Liver (tissue), 9 donors: Measurements from ENCODE around the gene HLA-DRA. TPM values are rescaled to one million over a fixed set of nuclear protein-coding genes. Genes with fewer than 3 reads are reported as not detected.
A peak's percentile ranks its signal among the peaks of the same experiment; 100 is the strongest.

ENCODE experiments used
- DNase-seq: peaks from one replicate; pipeline ENCODE4 v3.0.0-alpha.2; 2017; ENCODE audit warnings: low spot score
- H3K27ac ChIP-seq, 2 donors: one replicate each; pipeline ENCODE4 v1.7.0; 2013; ENCODE audit warnings: inconsistent platforms in 2 of 2, low read length in 2 of 2, control low read depth in 1 of 2, low read depth in 1 of 2, mild to moderate bottlenecking in 1 of 2
- H3K27me3 ChIP-seq, 4 donors: one replicate each; pipeline versions ENCODE4 v1.6.1 to v1.7.0; 2013; ENCODE audit warnings: low read length in 3 of 4, inconsistent platforms in 1 of 4, mild to moderate bottlenecking in 1 of 4, moderate library complexity in 1 of 4; ENCODE audit not compliant: control insufficient read depth in 4 of 4, insufficient read depth in 4 of 4
- H3K36me3 ChIP-seq, 4 donors: one replicate each; pipeline versions ENCODE4 v1.6.1 to v1.7.0; 2013; ENCODE audit warnings: low read length in 3 of 4, mild to moderate bottlenecking in 3 of 4, low read depth in 1 of 4, moderate library complexity in 1 of 4; ENCODE audit not compliant: control insufficient read depth in 4 of 4, insufficient read depth in 3 of 4
- H3K4me1 ChIP-seq, 4 donors: one replicate each; pipeline versions ENCODE4 v1.6.1 to v1.7.0; 2013; ENCODE audit warnings: low read length in 3 of 4, mild to moderate bottlenecking in 3 of 4, moderate library complexity in 1 of 4; ENCODE audit not compliant: control insufficient read depth in 4 of 4, insufficient read depth in 4 of 4
- H3K4me3 ChIP-seq, 3 donors: one replicate each; pipeline versions ENCODE4 v1.6.1 to v1.7.0; 2013; ENCODE audit warnings: low read length in 3 of 3, control low read depth in 1 of 3, low read depth in 1 of 3, mild to moderate bottlenecking in 1 of 3
- H3K9ac ChIP-seq, 2 donors: one replicate each; pipeline ENCODE4 v1.7.0; 2013; ENCODE audit warnings: low read length in 2 of 2, mild to moderate bottlenecking in 2 of 2, moderate library complexity in 2 of 2, control low read depth in 1 of 2, low read depth in 1 of 2
- H3K9me3 ChIP-seq, 4 donors: one replicate each; pipeline versions ENCODE4 v1.6.1 to v1.7.0; 2013; ENCODE audit warnings: low read length in 3 of 4; ENCODE audit not compliant: control insufficient read depth in 4 of 4
- ATF3 ChIP-seq: IDR thresholded peaks from 2 replicates; pipeline ENCODE4 v1.6.1; 2016; ENCODE audit warnings: antibody characterized with exemption
- EGR1 ChIP-seq, 2 donors: IDR thresholded peaks; 2 replicates each; pipeline ENCODE4 v1.6.1; 2016 to 2018; ENCODE audit warnings: antibody characterized with exemption in 2 of 2, low read depth in 2 of 2
- FOXA2 ChIP-seq: IDR thresholded peaks from 2 replicates; pipeline ENCODE4 v1.6.1; 2016; ENCODE audit warnings: antibody characterized with exemption
- GABPA ChIP-seq, 2 donors: IDR thresholded peaks in 1 of 2; conservative IDR thresholded peaks in 1 of 2; 2 replicates each; pipeline ENCODE4 v1.6.1; 2016; ENCODE audit warnings: antibody characterized with exemption in 2 of 2, mild to moderate bottlenecking in 1 of 2, moderate library complexity in 1 of 2
- HNF4A ChIP-seq, 2 donors: conservative IDR thresholded peaks; 2 replicates each; pipeline ENCODE4 v1.6.1; 2016; ENCODE audit warnings: antibody characterized with exemption in 2 of 2, mild to moderate bottlenecking in 2 of 2
- HNF4G ChIP-seq: IDR thresholded peaks from 2 replicates; pipeline ENCODE4 v1.6.1; 2016; ENCODE audit warnings: antibody characterized with exemption
- JUND ChIP-seq, 2 donors: IDR thresholded peaks; 2 replicates each; pipeline ENCODE4 v1.6.1; 2016; ENCODE audit warnings: antibody characterized with exemption in 2 of 2
- NR2F2 ChIP-seq: IDR thresholded peaks from 2 replicates; pipeline ENCODE4 v1.6.1; 2016; ENCODE audit warnings: antibody characterized with exemption
- RAD21 ChIP-seq, 2 donors: IDR thresholded peaks; 2 replicates each; pipeline ENCODE4 v1.6.1; 2016; ENCODE audit warnings: antibody characterized with exemption in 2 of 2, mild to moderate bottlenecking in 2 of 2
- RXRA ChIP-seq, 2 donors: IDR thresholded peaks; 2 replicates each; pipeline ENCODE4 v1.6.1; 2017 to 2018; ENCODE audit warnings: antibody characterized with exemption in 2 of 2, mild to moderate bottlenecking in 1 of 2
- SP1 ChIP-seq: IDR thresholded peaks from 2 replicates; pipeline ENCODE4 v1.6.1; 2018; ENCODE audit warnings: antibody characterized with exemption, mild to moderate bottlenecking
- TAF1 ChIP-seq: conservative IDR thresholded peaks from 2 replicates; pipeline ENCODE4 v1.6.1; 2016; ENCODE audit warnings: antibody characterized with exemption, mild to moderate bottlenecking
- YY1 ChIP-seq: IDR thresholded peaks from 2 replicates; pipeline ENCODE4 v1.6.1; 2016; ENCODE audit warnings: antibody characterized with exemption, mild to moderate bottlenecking
- WGBS: extraction: QIAGEN DNeasy Blood & Tissue Kit; methylation state at CpG from one replicate; pipeline ENCODE4 v1.1.7; 2013; 5-methylcytosine and 5-hydroxymethylcytosine counted together
- polyA plus RNA-seq, 2 donors: library from polyadenylated mRNA; stranded (reverse) in 1 of 2; unstranded in 1 of 2; fragments of 200-250 nt in 1 of 2; fragments of >200 nt in 1 of 2; fragmentation: Nextera tagmentation in 1 of 2; extraction: Ambion mirVana in 1 of 2; gene quantifications; one replicate each; pipeline versions ENCODE4 v1.2.1 to v1.2.3, GENCODE V29; 2013 to 2015
- total RNA-seq, 2 donors: library from RNA; depleted of rRNA; stranded (reverse); fragments of >200 nt; gene quantifications; one replicate each; pipeline ENCODE4 v1.2.3, GENCODE V29; 2014
- TF ChIP-seq, protein P1 (sequence below): fragments of 150-350 bp; IDR thresholded peaks from 2 replicates; pipeline ENCODE4 v1.5.1; 2017; ENCODE audit warnings: improper control_type of control experiment, low read depth, low read length; ENCODE audit not compliant: missing input control
- TF ChIP-seq, protein P2 (sequence below): IDR thresholded peaks from 2 replicates; pipeline ENCODE4 v1.6.1; 2016; ENCODE audit warnings: antibody characterized with exemption
- TF ChIP-seq, protein P3 (sequence below): IDR thresholded peaks from 2 replicates; pipeline ENCODE4 v1.6.1; 2016; ENCODE audit warnings: antibody characterized with exemption, mild to moderate bottlenecking
- TF ChIP-seq, protein P4 (sequence below): IDR thresholded peaks from 2 replicates; pipeline ENCODE4 v1.6.1; 2016; ENCODE audit warnings: antibody characterized with exemption
- donor health status: healthy.
- donor health status: healthy.
- donor health status: healthy.
- donor health status: healthy.
- donor health status: healthy.

HLA-DRA gene
- total and polyA plus RNA-seq, 4 donors, result 53.4 to 145 (median 88.2) TPM

GRCh38 chr6:32427218-32427617, 12.5 kb upstream of the HLA-DRA start (continued):
- TF ChIP-seq FOXA2, result no peak
- TF ChIP-seq GABPA (IDR thresholded peaks at IDR 0.05 in 1 of 2, conservative IDR thresholded peaks at IDR 0.05 in 1 of 2), result peak in 1 of 2 donors; percentile 18
- peak; percentile 76 to 86 for TF ChIP-seq HNF4A (conservative IDR thresholded peaks at IDR 0.05)
- TF ChIP-seq SP1, result peak; percentile 88
- TF ChIP-seq, protein P1, sequence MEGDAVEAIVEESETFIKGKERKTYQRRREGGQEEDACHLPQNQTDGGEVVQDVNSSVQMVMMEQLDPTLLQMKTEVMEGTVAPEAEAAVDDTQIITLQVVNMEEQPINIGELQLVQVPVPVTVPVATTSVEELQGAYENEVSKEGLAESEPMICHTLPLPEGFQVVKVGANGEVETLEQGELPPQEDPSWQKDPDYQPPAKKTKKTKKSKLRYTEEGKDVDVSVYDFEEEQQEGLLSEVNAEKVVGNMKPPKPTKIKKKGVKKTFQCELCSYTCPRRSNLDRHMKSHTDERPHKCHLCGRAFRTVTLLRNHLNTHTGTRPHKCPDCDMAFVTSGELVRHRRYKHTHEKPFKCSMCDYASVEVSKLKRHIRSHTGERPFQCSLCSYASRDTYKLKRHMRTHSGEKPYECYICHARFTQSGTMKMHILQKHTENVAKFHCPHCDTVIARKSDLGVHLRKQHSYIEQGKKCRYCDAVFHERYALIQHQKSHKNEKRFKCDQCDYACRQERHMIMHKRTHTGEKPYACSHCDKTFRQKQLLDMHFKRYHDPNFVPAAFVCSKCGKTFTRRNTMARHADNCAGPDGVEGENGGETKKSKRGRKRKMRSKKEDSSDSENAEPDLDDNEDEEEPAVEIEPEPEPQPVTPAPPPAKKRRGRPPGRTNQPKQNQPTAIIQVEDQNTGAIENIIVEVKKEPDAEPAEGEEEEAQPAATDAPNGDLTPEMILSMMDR, result no peak
- peak; percentile 46 to 83 for TF ChIP-seq EGR1 (IDR thresholded peaks at IDR 0.05; ENCODE audit: low read depth in 2 of 2)
- peak; percentile 15 for TF ChIP-seq YY1
- peak; percentile 49 to 72 for TF ChIP-seq RXRA (IDR thresholded peaks at IDR 0.05)

- no peak overlapping the region for H3K27ac ChIP-seq
- H3K9me3 ChIP-seq, result no peaks in the 10 kb centered on the region
- no peak overlapping the region for H3K9ac ChIP-seq
- TF ChIP-seq HNF4G (no peak), FOXA2 (no peak), SP1 (no peak), GABPA (IDR thresholded peaks at IDR 0.05 in 1 of 2, conservative IDR thresholded peaks at IDR 0.05 in 1 of 2) (no peak), HNF4A (conservative IDR thresholded peaks at IDR 0.05) (no peak), TAF1 (no peak), EGR1 (IDR thresholded peaks at IDR 0.05; ENCODE audit: low read depth in 2 of 2) (no peak), JUND (IDR thresholded peaks at IDR 0.05) (no peak), YY1 (no peak), RXRA (IDR thresholded peaks at IDR 0.05) (no peak), ATF3 (no peak), NR2F2 (no peak), RAD21 (IDR thresholded peaks at IDR 0.05) (no peak)
- TF ChIP-seq, protein P2, sequence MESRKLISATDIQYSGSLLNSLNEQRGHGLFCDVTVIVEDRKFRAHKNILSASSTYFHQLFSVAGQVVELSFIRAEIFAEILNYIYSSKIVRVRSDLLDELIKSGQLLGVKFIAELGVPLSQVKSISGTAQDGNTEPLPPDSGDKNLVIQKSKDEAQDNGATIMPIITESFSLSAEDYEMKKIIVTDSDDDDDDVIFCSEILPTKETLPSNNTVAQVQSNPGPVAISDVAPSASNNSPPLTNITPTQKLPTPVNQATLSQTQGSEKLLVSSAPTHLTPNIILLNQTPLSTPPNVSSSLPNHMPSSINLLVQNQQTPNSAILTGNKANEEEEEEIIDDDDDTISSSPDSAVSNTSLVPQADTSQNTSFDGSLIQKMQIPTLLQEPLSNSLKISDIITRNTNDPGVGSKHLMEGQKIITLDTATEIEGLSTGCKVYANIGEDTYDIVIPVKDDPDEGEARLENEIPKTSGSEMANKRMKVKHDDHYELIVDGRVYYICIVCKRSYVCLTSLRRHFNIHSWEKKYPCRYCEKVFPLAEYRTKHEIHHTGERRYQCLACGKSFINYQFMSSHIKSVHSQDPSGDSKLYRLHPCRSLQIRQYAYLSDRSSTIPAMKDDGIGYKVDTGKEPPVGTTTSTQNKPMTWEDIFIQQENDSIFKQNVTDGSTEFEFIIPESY, result no peak
- TF ChIP-seq, protein P3, sequence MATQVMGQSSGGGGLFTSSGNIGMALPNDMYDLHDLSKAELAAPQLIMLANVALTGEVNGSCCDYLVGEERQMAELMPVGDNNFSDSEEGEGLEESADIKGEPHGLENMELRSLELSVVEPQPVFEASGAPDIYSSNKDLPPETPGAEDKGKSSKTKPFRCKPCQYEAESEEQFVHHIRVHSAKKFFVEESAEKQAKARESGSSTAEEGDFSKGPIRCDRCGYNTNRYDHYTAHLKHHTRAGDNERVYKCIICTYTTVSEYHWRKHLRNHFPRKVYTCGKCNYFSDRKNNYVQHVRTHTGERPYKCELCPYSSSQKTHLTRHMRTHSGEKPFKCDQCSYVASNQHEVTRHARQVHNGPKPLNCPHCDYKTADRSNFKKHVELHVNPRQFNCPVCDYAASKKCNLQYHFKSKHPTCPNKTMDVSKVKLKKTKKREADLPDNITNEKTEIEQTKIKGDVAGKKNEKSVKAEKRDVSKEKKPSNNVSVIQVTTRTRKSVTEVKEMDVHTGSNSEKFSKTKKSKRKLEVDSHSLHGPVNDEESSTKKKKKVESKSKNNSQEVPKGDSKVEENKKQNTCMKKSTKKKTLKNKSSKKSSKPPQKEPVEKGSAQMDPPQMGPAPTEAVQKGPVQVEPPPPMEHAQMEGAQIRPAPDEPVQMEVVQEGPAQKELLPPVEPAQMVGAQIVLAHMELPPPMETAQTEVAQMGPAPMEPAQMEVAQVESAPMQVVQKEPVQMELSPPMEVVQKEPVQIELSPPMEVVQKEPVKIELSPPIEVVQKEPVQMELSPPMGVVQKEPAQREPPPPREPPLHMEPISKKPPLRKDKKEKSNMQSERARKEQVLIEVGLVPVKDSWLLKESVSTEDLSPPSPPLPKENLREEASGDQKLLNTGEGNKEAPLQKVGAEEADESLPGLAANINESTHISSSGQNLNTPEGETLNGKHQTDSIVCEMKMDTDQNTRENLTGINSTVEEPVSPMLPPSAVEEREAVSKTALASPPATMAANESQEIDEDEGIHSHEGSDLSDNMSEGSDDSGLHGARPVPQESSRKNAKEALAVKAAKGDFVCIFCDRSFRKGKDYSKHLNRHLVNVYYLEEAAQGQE, result no peak
- TF ChIP-seq, protein P1, result no peak
- TF ChIP-seq, protein P4, sequence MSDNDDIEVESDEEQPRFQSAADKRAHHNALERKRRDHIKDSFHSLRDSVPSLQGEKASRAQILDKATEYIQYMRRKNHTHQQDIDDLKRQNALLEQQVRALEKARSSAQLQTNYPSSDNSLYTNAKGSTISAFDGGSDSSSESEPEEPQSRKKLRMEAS, result no peak
- no peak overlapping the region for H3K4me3 ChIP-seq
- H3K27me3 ChIP-seq, result peaks cover 0 to 3% (median 0%) of the 10 kb centered on the region in 4 donors
- no peak for DNase-seq
- no peaks in the 10 kb centered on the region for H3K36me3 ChIP-seq
- H3K4me1 ChIP-seq, result peaks cover 5 to 12% (median 8%) of the 10 kb centered on the region in 4 donors
- WGBS, result 94% methylated on average over 4 of the region's 4 CpGs
These were observed 11.7 kb upstream of the HLA-DRA start for GRCh38 chr6:32427934-32428474.
